Muscle layer of duodenum (tissue), 2 donors: Measurements from ENCODE around the gene PAM16.
A peak's percentile ranks its signal among the peaks of the same experiment; 100 is the strongest.

Source experiments
- H3K27ac ChIP-seq: one replicate; pipeline ENCODE4 v1.7.0; 2013; ENCODE audit warnings: mild to moderate bottlenecking, low read length
- H3K27me3 ChIP-seq: one replicate; pipeline ENCODE4 v1.7.0; 2013; ENCODE audit warnings: low read depth, mild to moderate bottlenecking, control low read depth, low read length
- H3K36me3 ChIP-seq, 2 donors: one replicate each; pipeline ENCODE4 v1.7.0; 2013; ENCODE audit warnings: low read length in 2 of 2, control low read depth in 1 of 2, mild to moderate bottlenecking in 1 of 2; ENCODE audit not compliant: insufficient read depth in 2 of 2, control insufficient read depth in 1 of 2
- H3K4me1 ChIP-seq, 2 donors: one replicate each; pipeline ENCODE4 v1.7.0; 2013; ENCODE audit warnings: low read length in 2 of 2, mild to moderate bottlenecking in 2 of 2, control low read depth in 1 of 2, moderate library complexity in 1 of 2; ENCODE audit not compliant: insufficient read depth in 2 of 2, control insufficient read depth in 1 of 2
- H3K4me3 ChIP-seq, 2 donors: one replicate each; pipeline ENCODE4 v1.7.0; 2013; ENCODE audit warnings: low read length in 2 of 2, low read depth in 1 of 2, mild to moderate bottlenecking in 1 of 2
- H3K9me3 ChIP-seq, 2 donors: one replicate each; pipeline ENCODE4 v1.7.0; 2013; ENCODE audit warnings: low read length in 2 of 2, control low read depth in 1 of 2, mild to moderate bottlenecking in 1 of 2; ENCODE audit not compliant: control insufficient read depth in 1 of 2
- donor health status: healthy.

PAM16 gene

GRCh38 chr16:4373909-4374742 lies 23.0 kb upstream of the PAM16 start:
- Histone ChIP-seq H3K36me3 (no peaks in the 10 kb centered on the region), H3K27ac (peak overlapping the region; percentile 63), H3K4me3 (peak overlapping the region; percentile 64 to 73), H3K27me3 (no peaks in the 10 kb centered on the region), H3K9me3 (no peaks in the 10 kb centered on the region), H3K4me1 (peaks cover 4 to 52% of the 10 kb centered on the region in 2 donors)

GRCh38 chr16:4373356-4373908 lies 22.3 kb upstream of the PAM16 start:
- peaks cover 4 to 52% of the 10 kb centered on the region in 2 donors for H3K4me1 ChIP-seq
- H3K27me3 ChIP-seq: no peaks in the 10 kb centered on the region
- peak overlapping the region; percentile 64 to 73 for H3K4me3 ChIP-seq

GRCh38 chr16:4372578-4373355 lies 21.6 kb upstream of the PAM16 start:
- peak overlapping the region; percentile 63 for H3K27ac ChIP-seq
- no peaks in the 10 kb centered on the region for H3K36me3 ChIP-seq
- H3K4me1 ChIP-seq: peaks cover 4 to 51% of the 10 kb centered on the region in 2 donors
- H3K4me3 ChIP-seq: peak overlapping the region; percentile 64 to 73
- no peaks in the 10 kb centered on the region for H3K27me3 ChIP-seq
- H3K9me3 ChIP-seq: no peaks in the 10 kb centered on the region

More at GRCh38 chr16:4373356-4373908, 22.3 kb upstream of the PAM16 start:
- Histone ChIP-seq H3K9me3 (no peaks in the 10 kb centered on the region), H3K27ac (peak overlapping the region; percentile 63), H3K36me3 (no peaks in the 10 kb centered on the region)

GRCh38 chr16:4372001-4372577 lies 21.0 kb upstream of the PAM16 start:
- Histone ChIP-seq H3K27me3 (no peaks in the 10 kb centered on the region), H3K27ac (peak overlapping the region; percentile 63), H3K9me3 (no peaks in the 10 kb centered on the region), H3K36me3 (peaks cover 0 to 2% of the 10 kb centered on the region in 2 donors), H3K4me1 (peaks cover 4 to 46% of the 10 kb centered on the region in 2 donors), H3K4me3 (peak overlapping the region; percentile 64 to 73)

- Histone ChIP-seq H3K4me1 (peaks cover 4 to 41% of the 10 kb centered on the region in 2 donors), H3K27me3 (no peaks in the 10 kb centered on the region), H3K9me3 (no peaks in the 10 kb centered on the region), H3K27ac (peak within 1 kb of the TSS; percentile 72), H3K4me3 (peak within 1 kb of the TSS; percentile 64 to 73), H3K36me3 (peaks cover 0 to 4% of the 10 kb centered on the region in 2 donors)
These were observed 20.4 kb upstream of the PAM16 start, which contains the start of gene VASN for GRCh38 chr16:4371357-4372000. VASN (plus strand) TSS chr16:4371848; CDS start chr16:4380878, 9,030 bp downstream.

GRCh38 chr16:4370570-4371356 lies 19.6 kb upstream of the PAM16 start:
- peaks cover 0 to 4% of the 10 kb centered on the region in 2 donors for H3K36me3 ChIP-seq
- H3K4me1 ChIP-seq: peaks cover 4 to 34% of the 10 kb centered on the region in 2 donors
- no peaks in the 10 kb centered on the region for H3K9me3 ChIP-seq
- H3K27me3 ChIP-seq: no peaks in the 10 kb centered on the region
- H3K4me3 ChIP-seq: peak overlapping the region in 1 of 2 donors; percentile 73
- H3K27ac ChIP-seq: peak overlapping the region; percentile 72

- H3K36me3 ChIP-seq: peaks cover 0 to 8% of the 10 kb centered on the region in 2 donors
- H3K4me3 ChIP-seq: no peak overlapping the region
- H3K27ac ChIP-seq: no peak overlapping the region
- H3K9me3 ChIP-seq: no peaks in the 10 kb centered on the region
- peaks cover 4 to 31% of the 10 kb centered on the region in 2 donors for H3K4me1 ChIP-seq
- no peaks in the 10 kb centered on the region for H3K27me3 ChIP-seq
These were observed 19.0 kb upstream of the PAM16 start for GRCh38 chr16:4370151-4370550.

- no peak overlapping the region for H3K27ac ChIP-seq
- no peaks in the 10 kb centered on the region for H3K27me3 ChIP-seq
- H3K9me3 ChIP-seq: no peaks in the 10 kb centered on the region
- peaks cover 0 to 17% of the 10 kb centered on the region in 2 donors for H3K36me3 ChIP-seq
- H3K4me1 ChIP-seq: peaks cover 4 to 21% of the 10 kb centered on the region in 2 donors
- H3K4me3 ChIP-seq: no peak overlapping the region
These were observed 18.0 kb upstream of the PAM16 start for GRCh38 chr16:4369007-4369733.

- H3K36me3 ChIP-seq: peaks cover 0 to 26% of the 10 kb centered on the region in 2 donors
- H3K27me3 ChIP-seq: no peaks in the 10 kb centered on the region
- H3K27ac ChIP-seq: no peak overlapping the region
- no peaks in the 10 kb centered on the region for H3K9me3 ChIP-seq
- peaks cover 0 to 4% of the 10 kb centered on the region in 2 donors for H3K4me1 ChIP-seq
- no peak overlapping the region for H3K4me3 ChIP-seq
These were observed 16.3 kb upstream of the PAM16 start for GRCh38 chr16:4367393-4367856.
